ENCODE data around the gene XRN2. TPM values are rescaled to one million over a fixed set of nuclear protein-coding genes. Genes with fewer than 3 reads are reported as not detected.

The XRN2 gene
- total RNA-seq, 2 experiments from 2014 or later, result 48.5 to 48.9 TPM

GRCh38 chr20:21380711-21381110, 77.6 kb downstream of the XRN2 start:
- H3K4me3 Mint-ChIP-seq, result no peak overlapping the region
- H3K27ac Mint-ChIP-seq, result no peak overlapping the region
- POLR2A ChIA-PET, result interaction anchor here (1.2 kb wide), 1 partner anchor 9 kb away, joined by 3 read pairs; no protein-coding TSS in a partner anchor
- CTCF ChIA-PET, result no interaction called here
- TF ChIP-seq CTCF (IDR thresholded peaks at IDR 0.05), result no peak
- no peak for DNase-seq
- H3K9me3 Mint-ChIP-seq, result no peaks in the 10 kb centered on the region
- Histone ChIP-seq H3K4me3 (ENCODE audit: low read length) (no peak overlapping the region), H3K27ac (ENCODE audit: low read depth in 1 of 2, low read length in 2 of 2) (no peak overlapping the region), H3K4me1 (ENCODE audit: insufficient read depth, low read length) (no peaks in the 10 kb centered on the region), H3K9me3 (ENCODE audit: control insufficient read depth in 1 of 2, insufficient read depth in 1 of 2, low read length in 2 of 2) (no peaks in the 10 kb centered on the region), H3K27me3 (ENCODE audit: control insufficient read depth in 1 of 2, insufficient read depth in 2 of 2, low read length in 2 of 2) (no peaks in the 10 kb centered on the region), H3K36me3 (ENCODE audit: insufficient read depth, low read length) (peaks cover 64% of the 10 kb centered on the region)
- intact Hi-C loops (cut with DNase I, micrococcal nuclease), result loop anchor here in 1 of 2 experiments (5.0 kb wide), 1 partner anchor 33 kb away; no protein-coding TSS in a partner anchor
- H3K27me3 Mint-ChIP-seq, result no peaks in the 10 kb centered on the region
- no peak for ATAC-seq (ENCODE audit: poor library complexity)
- H3K36me3 Mint-ChIP-seq (ENCODE audit: low read depth), result peaks cover 84% of the 10 kb centered on the region
- no peaks in the 10 kb centered on the region for H3K4me1 Mint-ChIP-seq (ENCODE audit: low read depth)

GRCh38 chr20:21381619-21382018, 78.5 kb downstream of the XRN2 start:
- H3K4me3 Mint-ChIP-seq, result no peak overlapping the region
- H3K4me1 ChIP-seq (ENCODE audit: insufficient read depth, low read length), result no peaks in the 10 kb centered on the region
- H3K4me1 Mint-ChIP-seq (ENCODE audit: low read depth), result no peaks in the 10 kb centered on the region
- peaks cover 70% of the 10 kb centered on the region for H3K36me3 ChIP-seq (ENCODE audit: insufficient read depth, low read length)
- H3K27ac ChIP-seq (ENCODE audit: low read depth in 1 of 2, low read length in 2 of 2), result no peak overlapping the region
- no peaks in the 10 kb centered on the region for H3K9me3 Mint-ChIP-seq
- no peaks in the 10 kb centered on the region for H3K9me3 ChIP-seq (ENCODE audit: control insufficient read depth in 1 of 2, insufficient read depth in 1 of 2, low read length in 2 of 2)
- POLR2A ChIA-PET, result interaction anchor here (1.2 kb wide), 1 partner anchor 9 kb away, joined by 3 read pairs; no protein-coding TSS in a partner anchor
- ATAC-seq (ENCODE audit: poor library complexity) (no peak), DNase-seq (no peak)
- H3K27me3 ChIP-seq (ENCODE audit: control insufficient read depth in 1 of 2, insufficient read depth in 2 of 2, low read length in 2 of 2), result no peaks in the 10 kb centered on the region
- no peaks in the 10 kb centered on the region for H3K27me3 Mint-ChIP-seq
- intact Hi-C loops (cut with DNase I, micrococcal nuclease), result loop anchor here in 1 of 2 experiments (5.0 kb wide), 1 partner anchor 34 kb away; no protein-coding TSS in a partner anchor
- CTCF ChIA-PET, result no interaction called here
- H3K4me3 ChIP-seq (ENCODE audit: low read length), result no peak overlapping the region
- H3K27ac Mint-ChIP-seq, result no peak overlapping the region
- H3K36me3 Mint-ChIP-seq (ENCODE audit: low read depth), result peaks cover 88% of the 10 kb centered on the region
- no peak for TF ChIP-seq CTCF (IDR thresholded peaks at IDR 0.05)

GRCh38 chr20:21384308-21384892, 81.3 kb downstream of the XRN2 start:
- Histone ChIP-seq H3K4me1 (ENCODE audit: insufficient read depth, low read length) (no peaks in the 10 kb centered on the region), H3K27me3 (ENCODE audit: control insufficient read depth in 1 of 2, insufficient read depth in 2 of 2, low read length in 2 of 2) (no peaks in the 10 kb centered on the region), H3K36me3 (ENCODE audit: insufficient read depth, low read length) (peaks cover 67% of the 10 kb centered on the region), H3K4me3 (ENCODE audit: low read length) (no peak overlapping the region), H3K9me3 (ENCODE audit: control insufficient read depth in 1 of 2, insufficient read depth in 1 of 2, low read length in 2 of 2) (no peaks in the 10 kb centered on the region), H3K27ac (ENCODE audit: low read depth in 1 of 2, low read length in 2 of 2) (no peak overlapping the region)
- CTCF ChIA-PET, result no interaction called here
- Mint-ChIP-seq H3K4me1 (ENCODE audit: low read depth) (no peaks in the 10 kb centered on the region), H3K27ac (no peak overlapping the region), H3K4me3 (no peak overlapping the region), H3K36me3 (ENCODE audit: low read depth) (peaks cover 90% of the 10 kb centered on the region), H3K27me3 (no peaks in the 10 kb centered on the region), H3K9me3 (no peaks in the 10 kb centered on the region)
- intact Hi-C loops (cut with DNase I, micrococcal nuclease), result loop anchor here in 1 of 2 experiments (5.0 kb wide), 1 partner anchor 37 kb away; no protein-coding TSS in a partner anchor
- ATAC-seq (ENCODE audit: poor library complexity) (no peak), DNase-seq (no peak)
- TF ChIP-seq CTCF (IDR thresholded peaks at IDR 0.05), result no peak
- POLR2A ChIA-PET, result no interaction called here

Measured in CD4-positive, alpha-beta T cell (primary cell).